Parathyroid adenoma (tissue), 2 donors: Measurements from ENCODE around the gene JAM3.

Experiments used
- H2AFZ ChIP-seq: fragments of 300-600 bp; sonication (generic); one replicate; pipeline ENCODE4 v1.7.0; 2017; ENCODE audit warnings: antibody characterized with exemption, mild to moderate bottlenecking
- H3K27ac ChIP-seq: fragments of 300-600 bp; sonication (generic); one replicate; pipeline ENCODE4 v1.7.0; 2017
- H3K27me3 ChIP-seq: fragments of 300-600 bp; sonication (generic); one replicate; pipeline ENCODE4 v1.7.0; 2017; ENCODE audit warnings: low read length; ENCODE audit not compliant: control insufficient read depth, insufficient read depth
- H3K36me3 ChIP-seq: fragments of 300-600 bp; sonication (generic); one replicate; pipeline ENCODE4 v1.7.0; 2017; ENCODE audit warnings: low read length; ENCODE audit not compliant: control insufficient read depth, insufficient read depth
- H3K4me1 ChIP-seq: fragments of 300-600 bp; sonication (generic); one replicate; pipeline ENCODE4 v1.7.0; 2017; ENCODE audit warnings: control low read depth
- H3K4me2 ChIP-seq: fragments of 300-600 bp; sonication (generic); one replicate; pipeline ENCODE4 v1.7.0; 2017; ENCODE audit warnings: low read length
- H3K4me3 ChIP-seq: fragments of 300-600 bp; sonication (generic); one replicate; pipeline ENCODE4 v1.7.0; 2017; ENCODE audit warnings: low read depth, low read length
- H3K79me2 ChIP-seq: fragments of 300-600 bp; sonication (generic); one replicate; pipeline ENCODE4 v1.7.0; 2017; ENCODE audit warnings: control low read depth
- H3K9ac ChIP-seq: fragments of 300-600 bp; sonication (generic); one replicate; pipeline ENCODE4 v1.7.0; 2017; ENCODE audit warnings: mild to moderate bottlenecking
- H3K9me3 ChIP-seq: fragments of 300-600 bp; sonication (generic); one replicate; pipeline ENCODE4 v1.7.0; 2017; ENCODE audit warnings: low read length; ENCODE audit not compliant: control insufficient read depth
- CTCF ChIP-seq: fragments of 300-600 bp; sonication (generic); IDR thresholded peaks from one replicate; pipeline ENCODE4 v1.7.0; 2017; ENCODE audit warnings: antibody characterized with exemption, mild to moderate bottlenecking
- donor health status: primary hyperparathyroidism.

JAM3 gene

GRCh38 chr11:134028368-134028920, 40.4 kb upstream of the JAM3 start:
- H3K9me3 ChIP-seq = no peaks in the 10 kb centered on the region
- TF ChIP-seq CTCF = no peak
- no peaks in the 10 kb centered on the region for H3K27me3 ChIP-seq
- no peaks in the 10 kb centered on the region for H3K79me2 ChIP-seq
- H3K4me3 ChIP-seq = no peak overlapping the region
- H2AFZ ChIP-seq = no peak overlapping the region
- no peak overlapping the region for H3K27ac ChIP-seq
- H3K9ac ChIP-seq = no peak overlapping the region
- H3K4me1 ChIP-seq = peaks cover 3% of the 10 kb centered on the region
- H3K4me2 ChIP-seq = no peak overlapping the region
- H3K36me3 ChIP-seq = no peaks in the 10 kb centered on the region

- no peak overlapping the region for H3K4me2 ChIP-seq
- no peaks in the 10 kb centered on the region for H3K36me3 ChIP-seq
- no peaks in the 10 kb centered on the region for H3K27me3 ChIP-seq
- TF ChIP-seq CTCF = no peak
- H2AFZ ChIP-seq = no peak overlapping the region
- H3K9me3 ChIP-seq = no peaks in the 10 kb centered on the region
- no peak overlapping the region for H3K4me3 ChIP-seq
- no peak overlapping the region for H3K27ac ChIP-seq
- H3K9ac ChIP-seq = no peak overlapping the region
- no peaks in the 10 kb centered on the region for H3K79me2 ChIP-seq
- peaks cover 5% of the 10 kb centered on the region for H3K4me1 ChIP-seq
Observed at GRCh38 chr11:134030853-134031252, 38.0 kb upstream of the JAM3 start.

GRCh38 chr11:134032043-134032442, 36.8 kb upstream of the JAM3 start:
- Histone ChIP-seq H3K9ac (no peak overlapping the region), H3K27ac (no peak overlapping the region), H3K4me3 (no peak overlapping the region)

GRCh38 chr11:134032501-134033091, 36.3 kb upstream of the JAM3 start:
- Histone ChIP-seq H3K79me2 (no peaks in the 10 kb centered on the region), H3K9ac (no peak overlapping the region), H3K27ac (no peak overlapping the region), H3K4me3 (no peak overlapping the region), H3K36me3 (no peaks in the 10 kb centered on the region), H3K4me2 (no peak overlapping the region), H2AFZ (no peak overlapping the region), H3K9me3 (no peaks in the 10 kb centered on the region), H3K27me3 (no peaks in the 10 kb centered on the region), H3K4me1 (peaks cover 7% of the 10 kb centered on the region)
- no peak for TF ChIP-seq CTCF

More at GRCh38 chr11:134032043-134032442, 36.8 kb upstream of the JAM3 start:
- H3K4me2 ChIP-seq = no peak overlapping the region
- TF ChIP-seq CTCF = no peak
- no peak overlapping the region for H2AFZ ChIP-seq
- H3K36me3 ChIP-seq = no peaks in the 10 kb centered on the region
- H3K27me3 ChIP-seq = no peaks in the 10 kb centered on the region
- H3K79me2 ChIP-seq = no peaks in the 10 kb centered on the region
- H3K9me3 ChIP-seq = no peaks in the 10 kb centered on the region
- H3K4me1 ChIP-seq = peaks cover 5% of the 10 kb centered on the region

GRCh38 chr11:134033276-134033675, 35.6 kb upstream of the JAM3 start:
- no peak for TF ChIP-seq CTCF
- Histone ChIP-seq H2AFZ (peak overlapping the region; percentile 57), H3K9ac (no peak overlapping the region), H3K9me3 (no peaks in the 10 kb centered on the region), H3K27me3 (no peaks in the 10 kb centered on the region), H3K79me2 (no peaks in the 10 kb centered on the region), H3K36me3 (no peaks in the 10 kb centered on the region), H3K4me3 (no peak overlapping the region), H3K4me2 (no peak overlapping the region), H3K27ac (peak overlapping the region; percentile 55), H3K4me1 (peaks cover 14% of the 10 kb centered on the region)
